C1 segment of cervical spinal cord (tissue), 14 donors: ENCODE results near the gene TANGO2.

Experiments used
- DNase-seq, 14 donors: peaks; one replicate each; lab custom pipeline; 2025; lab: John Stamatoyannopoulos, UW

Gene TANGO2

GRCh38 chr22:20011993-20012740, 8.7 kb upstream of the TANGO2 start:
- no peak for DNase-seq

DNA sequence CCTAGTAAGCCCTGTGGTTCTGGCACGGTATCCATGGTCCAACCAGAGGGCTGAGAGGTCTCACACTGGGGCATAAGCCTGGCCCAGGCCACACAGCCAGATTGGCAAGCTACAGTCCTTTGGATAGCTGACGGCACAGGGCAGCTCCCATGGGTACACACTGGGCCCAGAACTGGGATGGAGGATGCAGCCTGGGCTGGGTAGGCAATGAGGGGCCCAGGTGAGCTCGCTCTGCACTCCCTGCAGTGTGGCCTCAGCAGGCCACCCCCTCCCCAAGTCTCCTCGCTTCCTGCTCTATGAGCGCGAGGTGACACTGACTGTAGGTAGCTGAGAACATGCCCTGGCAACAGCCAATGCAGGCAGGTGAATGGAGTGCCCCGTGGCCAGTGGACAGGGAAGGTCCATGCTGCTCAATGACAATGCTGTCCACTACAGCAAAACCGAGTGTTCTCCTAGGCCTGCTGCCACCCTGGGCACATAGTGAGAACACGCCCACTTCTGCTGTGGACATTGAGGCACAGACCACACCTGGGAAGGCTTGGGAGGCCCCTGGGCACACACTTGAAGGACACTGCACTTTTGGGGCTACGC, 8.1 kb upstream of the TANGO2 start:
- peak in 1 of 14 donors; percentile 69 for DNase-seq

DNA sequence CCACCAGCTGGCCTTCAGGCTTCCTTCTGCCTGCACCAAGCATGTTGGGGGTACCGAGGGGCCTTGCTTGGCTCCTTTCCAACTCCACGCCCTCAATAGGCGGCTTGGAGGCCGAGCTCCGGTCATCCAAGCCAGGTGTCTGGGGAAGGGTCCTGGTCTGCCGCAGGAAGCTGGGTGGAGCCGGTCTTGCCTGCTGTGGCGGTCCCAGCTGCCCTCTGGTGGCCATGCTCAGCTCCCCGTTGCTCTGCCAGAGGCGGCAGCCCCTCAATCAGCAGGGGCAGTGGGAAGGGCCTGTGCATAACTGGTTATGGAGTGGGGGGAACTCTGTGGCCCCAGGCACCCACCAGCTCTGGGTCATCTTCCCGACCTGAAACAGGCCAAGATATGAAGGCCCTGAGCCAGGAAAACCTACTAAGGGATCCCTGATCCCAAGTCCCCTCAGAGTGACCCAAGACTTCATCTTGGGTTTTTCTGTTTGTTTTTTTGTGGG, 7.5 kb upstream of the TANGO2 start:
- DNase-seq = peak in 8 of 14 donors; percentile 14 to 67 (median 40)

GRCh38 chr22:20014526-20015186, 6.3 kb upstream of the TANGO2 start:
- peak in 1 of 14 donors; percentile 85 for DNase-seq

GRCh38 chr22:20015187-20015625, 5.7 kb upstream of the TANGO2 start:
- DNase-seq = no peak

DNA sequence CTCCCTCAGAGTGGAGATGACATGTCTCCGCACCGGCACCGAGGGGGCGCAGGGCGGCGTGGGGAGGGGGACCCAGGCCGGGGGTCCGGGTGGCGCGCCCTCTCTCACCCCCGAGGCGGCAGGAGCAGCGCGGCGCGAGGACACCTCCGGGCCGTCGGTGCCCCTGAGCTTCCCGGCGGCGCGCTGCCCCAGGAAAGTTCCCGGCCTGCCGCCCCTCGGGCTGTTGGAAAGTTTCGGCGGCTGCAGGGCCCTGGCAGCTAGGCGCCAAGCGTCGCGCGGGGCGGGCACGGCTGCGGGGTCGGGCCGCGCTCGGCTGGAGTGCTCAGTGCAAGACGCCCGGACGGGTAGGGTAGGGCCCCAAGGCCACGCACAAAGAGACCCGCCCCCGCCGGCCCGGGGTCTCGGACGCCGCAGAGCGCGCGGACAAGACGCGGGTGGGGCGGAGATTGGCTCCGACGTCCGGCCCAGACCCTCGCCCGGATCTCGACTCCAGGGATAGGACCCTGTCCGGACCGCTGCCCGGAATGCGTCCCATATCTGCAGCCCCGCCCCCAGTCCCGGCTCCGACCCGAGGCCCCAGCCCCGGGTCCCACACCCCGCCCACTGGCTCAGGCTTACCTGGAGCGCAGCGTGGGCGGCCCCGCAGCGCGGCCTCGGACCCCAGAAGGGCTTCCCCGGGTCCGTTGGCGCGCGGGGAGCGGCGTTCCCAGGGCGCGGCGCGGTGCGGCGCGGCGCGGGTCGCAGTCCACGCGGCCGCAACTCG, 4.8 kb upstream of the TANGO2 start:
- no peak for DNase-seq

- peak; percentile 28 to 93 (median 88) for DNase-seq
Measured at GRCh38 chr22:20016734-20017621, 3.9 kb upstream of the TANGO2 start, which contains the start of gene ARVCF. Gene ARVCF, minus strand, starts transcription at chr22:20016823. Its CDS starts 26,029 bp downstream, at chr22:19990794.

GRCh38 chr22:20017622-20017958, 3.3 kb upstream of the TANGO2 start:
- DNase-seq = no peak

DNA sequence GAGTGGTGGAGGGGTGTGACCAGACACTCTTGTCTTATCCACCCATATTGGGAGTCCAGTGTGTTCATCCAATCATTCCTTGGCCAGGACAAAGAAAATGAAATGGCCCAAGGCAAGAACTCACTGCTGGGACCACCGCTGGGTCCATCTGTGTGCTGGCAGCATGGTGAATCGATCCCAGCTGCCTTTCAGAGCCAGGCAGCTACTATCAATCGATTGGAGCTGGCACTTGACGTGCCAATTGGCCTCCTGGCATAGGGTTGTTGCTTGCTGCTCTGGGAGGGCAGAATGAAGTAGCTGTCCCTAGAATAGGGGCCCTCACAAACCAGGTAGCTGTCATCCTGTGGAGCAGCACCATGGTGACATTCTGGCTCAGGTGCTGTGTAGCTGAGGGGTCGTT, 2.9 kb upstream of the TANGO2 start:
- DNase-seq = no peak

DNA sequence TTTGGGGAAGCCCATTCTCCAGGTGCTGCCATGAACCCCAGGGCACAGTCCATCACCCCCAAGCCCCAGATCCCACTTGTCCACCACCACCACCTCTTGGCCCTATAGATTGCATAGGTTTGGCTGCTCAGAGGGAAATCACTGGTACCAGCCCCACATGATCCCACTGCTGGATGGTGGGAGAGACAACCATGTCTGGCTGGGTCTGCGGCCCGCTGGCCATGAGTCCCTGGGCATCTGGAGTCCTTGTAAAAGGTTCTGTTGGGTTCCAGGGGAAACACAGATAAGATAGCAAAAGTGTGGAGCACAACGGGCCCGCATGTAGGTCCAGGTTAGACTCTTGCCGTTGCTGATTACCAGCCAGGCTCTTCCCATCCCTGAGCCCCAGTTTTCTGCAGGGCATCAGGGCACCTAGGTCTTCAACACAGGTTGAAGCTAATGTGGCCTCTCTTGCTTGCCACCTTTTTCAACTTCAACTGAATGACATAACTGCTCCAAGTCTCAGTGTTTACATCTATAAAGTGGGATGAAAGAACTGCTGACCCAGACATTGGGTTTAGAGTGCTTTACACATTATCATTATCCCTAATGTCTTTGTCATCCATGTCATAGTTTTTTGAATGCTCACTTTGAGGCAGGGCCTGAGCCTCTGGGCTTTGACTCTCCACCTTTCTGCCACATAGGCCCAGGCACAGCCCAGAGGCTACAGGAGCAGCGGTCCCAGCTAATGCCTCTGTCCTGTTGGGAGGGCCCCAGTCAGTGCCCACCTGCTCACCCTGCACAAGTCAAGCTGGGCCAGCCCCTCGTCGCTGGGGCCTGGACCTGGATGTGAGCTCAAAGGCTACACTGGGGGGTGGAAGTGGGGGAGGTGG, 1.0 kb upstream of the TANGO2 start:
- DNase-seq = no peak

- DNase-seq = peak in 11 of 14 donors; percentile 43 to 93 (median 77)
Measured at GRCh38 chr22:20021196-20022181, 579 bp downstream of the TANGO2 start.

- no peak for DNase-seq
Measured at GRCh38 chr22:20022231-20022977, 1.5 kb downstream of the TANGO2 start.

DNA sequence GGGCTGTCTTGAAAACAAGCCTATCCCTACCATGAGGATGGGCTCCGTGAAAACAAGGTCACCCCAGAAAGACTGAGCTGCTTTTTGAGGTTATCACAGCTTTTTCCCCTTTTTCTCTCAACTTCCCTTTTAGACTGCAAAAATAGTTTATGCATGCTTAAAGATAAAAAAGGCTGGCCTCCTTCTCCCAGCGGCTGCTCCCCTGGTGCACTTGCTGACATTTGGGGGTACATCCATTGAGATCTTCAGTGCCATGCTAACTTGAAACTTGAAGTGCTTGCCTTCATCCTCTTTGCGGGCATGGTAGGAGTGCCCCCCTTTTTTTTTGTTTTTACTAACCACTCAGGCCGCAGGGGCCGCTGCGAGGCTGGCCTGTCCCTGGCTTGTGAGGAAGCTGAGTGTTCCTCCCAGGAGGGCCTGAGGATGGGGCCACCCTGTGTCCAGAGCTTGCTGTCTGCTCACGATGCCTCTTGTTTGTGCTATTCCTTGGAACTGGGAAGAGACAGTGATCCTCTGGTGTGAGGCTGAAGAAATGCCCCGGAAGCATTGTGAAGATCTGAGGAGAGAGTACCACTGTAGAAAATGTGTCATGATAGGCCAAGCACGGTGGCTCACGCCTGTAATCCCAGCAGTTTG, 2.2 kb downstream of the TANGO2 start:
- no peak for DNase-seq

GRCh38 chr22:20024225-20024624, 3.3 kb downstream of the TANGO2 start:
- no peak for DNase-seq

GRCh38 chr22:20024650-20025397, 3.9 kb downstream of the TANGO2 start:
- DNase-seq = no peak

DNA sequence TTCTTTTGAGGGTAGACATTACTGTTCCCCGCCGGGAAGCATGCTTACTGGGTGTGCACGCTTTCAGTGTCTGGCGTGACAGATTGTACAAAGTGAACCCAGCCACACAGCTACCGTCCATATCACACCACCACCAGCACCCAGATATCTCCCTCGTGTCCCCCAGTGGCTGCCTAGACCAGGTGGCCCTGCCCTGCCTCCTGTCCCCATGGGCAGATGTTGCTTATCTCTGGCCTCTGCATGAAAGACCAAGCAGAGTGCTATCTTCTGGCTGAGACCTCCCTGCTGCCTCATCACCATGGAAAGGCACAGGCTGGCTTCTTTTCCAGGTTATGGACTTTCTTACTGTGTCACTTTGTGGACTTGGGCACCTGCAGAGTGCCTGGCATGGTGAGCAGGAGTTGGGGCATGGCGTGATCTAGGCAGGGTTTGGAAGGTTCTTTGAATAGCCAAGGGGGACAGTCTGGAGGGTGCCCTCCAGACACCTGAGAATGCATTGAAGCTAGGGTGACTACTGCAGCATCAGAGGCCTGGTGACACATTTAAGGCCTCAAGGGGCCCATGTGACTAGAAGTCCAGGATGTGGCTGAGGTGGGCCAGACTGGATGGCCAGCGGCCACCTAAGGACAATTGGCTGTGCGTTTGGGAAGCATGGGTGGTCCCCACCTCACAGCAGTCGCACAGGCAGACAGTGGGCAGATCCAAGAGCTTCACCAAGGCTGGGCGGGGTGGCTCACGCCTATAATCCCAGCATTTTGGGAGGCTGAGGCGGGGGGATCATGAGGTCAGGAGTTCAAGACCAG, 4.7 kb downstream of the TANGO2 start:
- DNase-seq = no peak
